ENCODE measurements around the gene ATP9A.

- TF ChIP-seq, protein P1, sequence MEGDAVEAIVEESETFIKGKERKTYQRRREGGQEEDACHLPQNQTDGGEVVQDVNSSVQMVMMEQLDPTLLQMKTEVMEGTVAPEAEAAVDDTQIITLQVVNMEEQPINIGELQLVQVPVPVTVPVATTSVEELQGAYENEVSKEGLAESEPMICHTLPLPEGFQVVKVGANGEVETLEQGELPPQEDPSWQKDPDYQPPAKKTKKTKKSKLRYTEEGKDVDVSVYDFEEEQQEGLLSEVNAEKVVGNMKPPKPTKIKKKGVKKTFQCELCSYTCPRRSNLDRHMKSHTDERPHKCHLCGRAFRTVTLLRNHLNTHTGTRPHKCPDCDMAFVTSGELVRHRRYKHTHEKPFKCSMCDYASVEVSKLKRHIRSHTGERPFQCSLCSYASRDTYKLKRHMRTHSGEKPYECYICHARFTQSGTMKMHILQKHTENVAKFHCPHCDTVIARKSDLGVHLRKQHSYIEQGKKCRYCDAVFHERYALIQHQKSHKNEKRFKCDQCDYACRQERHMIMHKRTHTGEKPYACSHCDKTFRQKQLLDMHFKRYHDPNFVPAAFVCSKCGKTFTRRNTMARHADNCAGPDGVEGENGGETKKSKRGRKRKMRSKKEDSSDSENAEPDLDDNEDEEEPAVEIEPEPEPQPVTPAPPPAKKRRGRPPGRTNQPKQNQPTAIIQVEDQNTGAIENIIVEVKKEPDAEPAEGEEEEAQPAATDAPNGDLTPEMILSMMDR (IDR thresholded peaks at IDR 0.05), result no peak
- TF ChIP-seq POLR2A (IDR thresholded peaks at IDR 0.05), result no peak
Observed at GRCh38 chr20:51560550-51561307, 207.5 kb downstream of the ATP9A start.

Measured in right lobe of liver (tissue), 4 donors.